Hematopoietic multipotent progenitor cell treated with erythropoietin and hydrocortisone succinate and interleukin-3 and kit ligand, for 8 days (in vitro differentiated cells): ENCODE data around the gene CBLN3.
A peak's percentile ranks its signal among the peaks of the same experiment; 100 is the strongest.

Experiments used
- DNase-seq: peaks from one replicate; pipeline ENCODE4 v3.0.0-alpha.2; 2015

Gene CBLN3

DNA sequence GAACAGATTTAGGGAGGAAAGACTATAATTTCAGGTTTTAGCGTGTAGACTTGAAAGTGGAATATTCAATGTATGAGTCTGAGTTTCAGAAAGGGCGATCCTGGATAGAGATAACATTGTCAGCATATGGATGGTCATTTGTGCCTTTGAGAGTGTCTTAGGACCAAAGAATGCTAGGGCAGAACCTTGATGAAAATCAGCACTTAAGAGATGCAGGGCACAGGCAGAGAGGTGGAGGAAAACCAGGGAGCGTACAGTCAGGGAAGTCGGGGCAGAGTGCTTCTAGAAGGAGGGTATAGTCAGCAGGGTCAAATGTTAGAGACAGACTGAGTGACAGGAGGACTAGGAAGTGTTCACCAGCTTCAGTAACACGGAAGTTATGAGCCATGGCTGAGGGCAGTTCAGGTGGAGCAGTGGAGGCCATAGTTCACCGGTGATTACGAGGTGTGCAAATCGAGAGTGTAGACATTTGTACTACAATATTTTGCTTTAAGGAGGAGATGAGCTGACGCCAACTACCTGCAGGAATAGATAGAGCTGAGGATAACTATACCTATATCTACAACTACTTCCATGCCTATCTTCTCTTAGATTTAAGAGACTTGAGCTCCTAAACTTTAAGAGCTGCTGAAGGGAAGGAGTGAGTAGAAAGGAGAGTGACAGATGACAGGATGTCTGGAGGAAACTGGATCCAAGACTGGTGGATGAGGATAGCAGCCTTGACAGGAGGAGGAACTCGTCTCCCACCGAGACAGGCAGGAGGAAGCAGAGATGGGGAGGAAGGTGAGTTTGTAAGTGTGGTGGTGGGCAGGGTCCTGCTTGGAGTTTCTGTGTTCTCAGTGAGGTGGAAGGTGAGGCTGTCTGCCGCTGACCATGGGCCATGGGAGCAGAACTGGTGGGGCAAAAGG lies 6.5 kb downstream of the CBLN3 start:
- no peak for DNase-seq

- no peak for DNase-seq
These were observed 7.2 kb downstream of the CBLN3 start for GRCh38 chr14:24422261-24422660.

GRCh38 chr14:24418492-24418873 lies 11.0 kb downstream of the CBLN3 start:
- no peak for DNase-seq

DNA sequence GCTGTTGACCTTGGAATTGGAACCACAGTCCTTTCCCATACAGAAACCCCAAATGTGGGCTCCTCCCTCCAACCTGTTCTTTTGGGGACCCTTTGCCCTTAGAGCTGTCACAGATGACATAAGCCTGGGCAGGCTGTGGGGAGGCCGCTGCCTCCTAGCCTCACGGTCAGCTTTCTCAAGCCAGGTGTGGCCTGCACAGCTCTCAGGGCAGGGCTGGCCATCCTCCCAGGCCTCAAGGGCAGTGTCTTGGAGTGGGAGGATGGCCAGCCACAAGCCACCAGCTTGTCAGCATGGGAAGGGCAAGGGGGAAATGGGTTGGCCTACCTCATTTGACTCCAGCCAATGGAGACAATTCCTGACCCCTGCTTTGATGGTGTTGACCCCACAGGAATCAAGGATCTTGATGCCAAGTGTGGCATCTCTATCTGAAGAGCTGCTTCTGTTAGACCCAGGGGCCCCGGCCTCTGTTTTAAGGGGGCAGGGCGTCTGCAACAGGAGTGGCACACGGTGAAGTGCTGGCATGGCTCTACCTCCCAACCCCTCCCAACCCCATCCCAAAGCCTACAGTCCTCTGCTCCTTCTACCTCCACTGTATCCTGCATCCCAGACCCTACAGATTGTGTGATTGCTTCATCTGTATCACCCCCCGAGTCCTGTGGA lies 11.5 kb downstream of the CBLN3 start:
- no peak for DNase-seq

- no peak for DNase-seq
These were observed 12.4 kb downstream of the CBLN3 start for GRCh38 chr14:24416932-24417619.

DNA sequence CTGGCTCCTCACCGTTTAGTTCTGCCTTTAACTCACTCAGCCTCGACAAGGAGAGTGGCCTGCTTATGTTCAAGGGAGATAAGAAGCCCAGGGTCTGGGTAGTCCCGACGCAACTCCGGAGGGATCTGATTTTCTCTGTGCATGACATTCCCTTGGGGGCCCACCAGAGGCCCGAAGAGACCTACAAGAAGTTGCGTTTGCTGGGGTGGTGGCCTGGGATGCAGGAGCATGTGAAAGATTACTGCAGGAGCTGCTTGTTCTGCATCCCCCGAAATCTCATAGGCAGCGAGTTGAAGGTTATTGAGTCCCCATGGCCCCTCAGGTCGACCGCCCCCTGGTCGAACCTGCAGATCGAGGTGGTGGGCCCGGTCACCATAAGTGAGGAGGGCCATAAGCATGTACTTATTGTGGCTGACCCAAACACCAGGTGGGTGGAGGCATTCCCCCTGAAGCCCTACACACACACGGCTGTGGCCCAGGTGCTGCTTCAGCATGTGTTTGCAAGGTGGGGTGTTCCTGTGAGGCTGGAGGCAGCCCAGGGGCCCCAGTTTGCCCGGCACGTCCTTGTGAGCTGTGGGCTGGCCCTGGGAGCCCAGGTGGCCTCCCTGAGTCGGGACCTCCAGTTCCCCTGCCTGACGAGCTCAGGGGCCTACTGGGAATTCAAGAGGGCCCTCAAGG lies 13.1 kb downstream of the CBLN3 start:
- DNase-seq = peak; percentile 43

DNA sequence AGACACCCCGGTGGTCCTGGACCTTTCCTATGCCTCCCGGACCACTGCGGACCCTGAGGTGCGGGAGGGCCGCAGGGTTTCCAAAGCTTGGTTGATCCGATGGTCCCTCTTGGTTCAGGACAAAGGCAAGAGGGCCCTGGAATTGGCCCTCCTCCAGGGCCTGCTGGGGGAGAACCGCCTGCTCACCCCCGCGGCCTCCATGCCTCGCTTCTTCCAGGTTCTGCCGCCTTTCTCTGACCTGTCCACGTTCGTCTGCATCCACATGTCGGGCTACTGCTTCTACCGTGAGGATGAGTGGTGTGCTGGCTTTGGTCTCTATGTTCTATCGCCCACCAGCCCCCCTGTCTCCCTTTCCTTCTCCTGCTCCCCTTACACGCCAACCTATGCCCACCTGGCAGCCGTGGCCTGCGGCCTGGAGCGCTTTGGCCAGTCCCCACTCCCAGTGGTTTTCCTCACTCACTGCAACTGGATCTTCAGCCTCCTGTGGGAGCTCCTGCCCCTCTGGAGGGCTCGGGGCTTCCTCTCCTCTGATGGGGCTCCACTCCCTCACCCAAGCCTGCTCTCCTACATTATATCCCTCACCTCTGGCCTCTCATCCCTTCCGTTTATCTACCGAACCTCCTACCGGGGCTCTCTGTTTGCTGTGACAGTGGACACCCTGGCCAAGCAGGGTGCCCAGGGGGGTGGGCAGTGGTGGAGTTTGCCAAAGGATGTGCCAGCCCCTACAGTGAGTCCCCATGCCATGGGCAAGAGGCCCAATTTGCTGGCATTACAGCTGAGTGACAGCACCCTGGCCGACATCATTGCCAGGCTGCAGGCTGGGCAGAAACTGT lies 13.8 kb downstream of the CBLN3 start:
- DNase-seq = no peak

DNA sequence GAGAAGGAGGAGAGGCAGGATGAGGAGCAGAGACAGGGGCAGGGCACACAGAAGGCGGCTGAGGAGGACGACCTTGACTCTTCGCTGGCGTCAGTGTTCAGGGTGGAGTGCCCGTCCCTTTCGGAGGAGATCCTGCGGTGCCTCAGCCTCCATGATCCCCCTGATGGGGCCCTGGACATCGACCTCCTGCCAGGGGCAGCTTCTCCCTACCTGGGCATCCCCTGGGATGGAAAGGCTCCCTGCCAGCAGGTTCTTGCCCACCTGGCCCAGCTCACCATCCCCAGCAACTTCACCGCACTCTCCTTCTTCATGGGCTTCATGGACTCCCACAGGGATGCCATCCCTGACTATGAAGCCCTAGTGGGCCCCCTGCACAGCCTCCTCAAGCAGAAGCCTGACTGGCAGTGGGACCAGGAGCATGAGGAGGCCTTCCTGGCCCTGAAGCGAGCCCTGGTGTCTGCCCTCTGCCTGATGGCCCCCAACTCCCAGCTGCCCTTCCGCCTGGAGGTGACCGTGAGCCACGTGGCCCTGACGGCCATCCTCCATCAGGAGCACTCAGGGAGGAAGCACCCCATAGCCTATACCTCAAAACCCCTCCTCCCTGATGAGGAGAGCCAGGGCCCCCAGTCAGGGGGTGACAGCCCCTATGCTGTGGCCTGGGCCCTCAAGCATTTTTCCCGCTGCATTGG lies 14.6 kb downstream of the CBLN3 start:
- no peak for DNase-seq

DNA sequence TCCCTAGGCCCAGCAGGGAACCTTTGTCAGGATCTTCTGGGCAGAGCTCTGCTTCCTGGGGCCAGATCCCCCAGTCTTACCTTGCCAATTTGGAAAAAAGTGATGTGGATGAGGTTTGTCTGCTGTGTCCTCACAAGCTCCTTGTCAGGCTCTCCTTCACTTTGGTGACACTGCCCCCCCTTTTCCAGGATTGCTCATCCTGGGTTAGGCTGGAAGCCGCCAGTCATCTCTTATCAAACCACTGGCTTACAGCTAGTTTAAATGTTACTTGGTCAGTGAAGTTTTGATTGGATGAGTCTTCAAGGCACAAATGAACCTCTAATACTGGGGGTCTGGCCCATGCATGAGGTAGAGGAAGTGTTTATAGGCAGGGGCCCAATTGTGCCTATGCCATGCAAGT lies 15.4 kb downstream of the CBLN3 start:
- no peak for DNase-seq

- DNase-seq = peak; percentile 75
These were observed 17.8 kb downstream of the CBLN3 start for GRCh38 chr14:24411443-24412389.

DNA sequence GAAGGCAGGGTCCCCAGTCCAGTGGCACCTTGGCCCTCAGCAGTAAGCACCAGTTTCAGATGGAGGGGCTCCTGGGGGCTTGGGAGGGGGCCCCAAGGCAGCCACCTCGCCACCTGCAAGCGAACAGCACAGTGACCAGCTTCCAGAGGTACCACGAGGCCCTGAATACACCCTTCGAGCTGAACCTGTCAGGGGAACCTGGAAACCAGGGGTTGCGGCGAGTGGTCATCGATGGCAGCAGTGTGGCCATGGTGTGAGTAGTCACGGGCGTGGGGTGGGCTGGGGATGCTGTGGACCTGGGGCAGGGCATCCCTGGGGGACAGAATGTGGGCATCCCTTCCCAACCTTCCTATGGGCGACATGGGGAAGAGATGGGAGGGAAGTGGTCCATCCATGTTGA lies 19.5 kb downstream of the CBLN3 start:
- DNase-seq = no peak

- no peak for DNase-seq
These were observed 20.3 kb downstream of the CBLN3 start for GRCh38 chr14:24409192-24409591.

- DNase-seq = no peak
These were observed 20.7 kb downstream of the CBLN3 start for GRCh38 chr14:24408764-24409163.

- DNase-seq = no peak
These were observed 21.7 kb downstream of the CBLN3 start for GRCh38 chr14:24407608-24408325.

DNA sequence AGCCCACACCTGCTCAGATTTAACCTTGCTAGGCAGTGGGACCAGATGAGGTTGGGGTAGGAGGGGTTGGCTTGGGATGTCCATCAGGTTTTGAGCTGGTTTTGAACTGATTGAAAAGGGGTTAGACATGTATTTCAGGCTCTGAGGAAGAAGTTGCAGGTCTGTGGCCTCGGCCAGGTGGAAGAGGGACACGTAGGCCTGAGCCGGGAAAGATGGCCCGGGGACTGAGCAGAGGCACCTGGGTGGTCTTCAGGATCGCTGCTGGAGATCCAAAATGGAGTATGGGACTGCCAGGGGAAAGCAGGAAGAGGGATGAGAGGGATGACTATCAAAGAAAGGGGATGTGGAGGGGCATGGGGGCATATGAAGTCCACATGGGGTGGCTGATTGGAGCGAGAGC lies 23.1 kb downstream of the CBLN3 start:
- no peak for DNase-seq

- DNase-seq = no peak
These were observed 24.7 kb downstream of the CBLN3 start for GRCh38 chr14:24404814-24405213.

DNA sequence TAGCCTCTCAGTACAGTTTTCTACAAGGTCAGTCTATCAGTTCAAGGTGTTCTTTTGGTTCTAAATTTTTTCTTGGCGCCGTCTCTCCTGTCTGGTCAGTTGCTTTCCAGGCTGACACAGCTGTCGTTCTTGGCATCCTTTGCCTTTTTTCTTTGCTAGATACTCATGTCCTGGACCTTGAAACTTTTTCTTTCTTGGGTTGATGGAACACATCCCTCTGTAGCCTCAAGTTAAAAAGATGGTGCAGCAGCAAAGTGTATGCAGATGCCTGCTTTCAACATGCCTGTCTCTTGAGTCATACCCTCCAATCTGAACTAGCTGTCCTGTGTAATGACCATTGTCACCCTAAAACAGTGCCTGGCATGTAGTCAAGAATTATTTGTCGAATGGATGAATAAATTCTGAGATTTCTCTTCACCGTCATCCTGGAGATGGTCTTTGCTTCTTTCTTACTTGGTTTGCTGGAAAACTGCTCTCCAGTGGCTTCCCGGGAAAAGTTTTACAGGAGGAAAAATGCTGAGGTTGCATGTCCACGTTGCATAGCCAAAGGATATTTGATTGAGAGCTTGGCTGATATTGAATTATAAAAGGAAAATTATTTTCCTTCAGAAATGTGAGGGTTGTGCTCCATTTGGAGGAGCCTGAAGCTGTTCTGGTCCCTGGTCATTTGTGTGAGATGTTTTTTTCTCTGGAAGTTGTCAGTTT lies 26.0 kb downstream of the CBLN3 start:
- no peak for DNase-seq

- no peak for DNase-seq
These were observed 27.4 kb downstream of the CBLN3 start for GRCh38 chr14:24401810-24402702.
